HepG2 (cell line): Measurements from ENCODE around the gene PGS1. TPM values are rescaled to one million over a fixed set of nuclear protein-coding genes. Genes with fewer than 3 reads are reported as not detected.

Source experiments
- CC2D1A ChIP-seq: sonication (generic); formaldehyde crosslinking; IDR thresholded peaks from 2 replicates; pipeline ENCODE4 v1.8.1; 2023; ENCODE audit warnings: mild to moderate bottlenecking, missing genetic modification reagents
- GATA4 ChIP-seq: sonication (generic); IDR thresholded peaks from 2 replicates; pipeline ENCODE4 v1.6.1; 2016; ENCODE audit warnings: antibody characterized with exemption, low read depth, borderline replicate concordance
- GLMP ChIP-seq: sonication (generic); formaldehyde crosslinking; IDR thresholded peaks from 2 replicates; pipeline ENCODE4 v1.9.0; 2021; ENCODE audit warnings: missing genetic modification reagents, mild to moderate bottlenecking, borderline replicate concordance
- GZF1 ChIP-seq: sonication (generic); formaldehyde crosslinking; IDR thresholded peaks from 2 replicates; pipeline ENCODE4 v1.5.1; 2020; ENCODE audit warnings: mild to moderate bottlenecking, missing genetic modification reagents
- MED1 ChIP-seq: sonication (generic); formaldehyde crosslinking; IDR thresholded peaks from 2 replicates; pipeline ENCODE4 v1.4.0; 2020; ENCODE audit warnings: missing genetic modification reagents
- MTA1 ChIP-seq: sonication (generic); formaldehyde crosslinking; IDR thresholded peaks from 2 replicates; pipeline ENCODE4 v1.4.0; 2020; ENCODE audit warnings: missing genetic modification reagents, mild to moderate bottlenecking, borderline replicate concordance
- NFRKB ChIP-seq: fragments of 450-650 bp; IDR thresholded peaks from 2 replicates; pipeline ENCODE4 v1.6.1; 2017
- NR2C2 ChIP-seq: sonication (generic); formaldehyde crosslinking; IDR thresholded peaks from 2 replicates; pipeline ENCODE4 v1.4.0; 2020; ENCODE audit warnings: missing genetic modification reagents, mild to moderate bottlenecking, moderate library complexity, borderline replicate concordance
- RORA ChIP-seq: sonication (generic); formaldehyde crosslinking; IDR thresholded peaks from 2 replicates; pipeline ENCODE4 v1.5.0; 2020; ENCODE audit warnings: mild to moderate bottlenecking, missing genetic modification reagents, moderate library complexity
- RXRB ChIP-seq: IDR thresholded peaks from 2 replicates; pipeline ENCODE4 v1.6.1; 2016; ENCODE audit warnings: borderline replicate concordance, missing genetic modification reagents, missing compliant biosample characterization
- SRSF4 ChIP-seq: fragments of 200-400 bp; formaldehyde crosslinking; IDR thresholded peaks from one replicate; pipeline ENCODE4 v1.6.1; 2018; ENCODE audit warnings: mild to moderate bottlenecking, low read depth, low read length, moderate library complexity; ENCODE audit not compliant: poor library complexity, severe bottlenecking
- U2AF1 ChIP-seq: fragments of 200-400 bp; formaldehyde crosslinking; optimal IDR thresholded peaks from 2 replicates; pipeline ENCODE3; 2017; ENCODE audit warnings: mild to moderate bottlenecking, low read depth, low read length
- WIZ ChIP-seq: sonication (generic); formaldehyde crosslinking; IDR thresholded peaks from 2 replicates; pipeline ENCODE4 v1.5.1; 2020; ENCODE audit warnings: mild to moderate bottlenecking, missing genetic modification reagents
- ZFAT ChIP-seq: sonication (generic); formaldehyde crosslinking; conservative IDR thresholded peaks from 2 replicates; pipeline ENCODE4 v1.8.1; 2023; ENCODE audit warnings: missing genetic modification reagents, inconsistent platforms
- ZFP1 ChIP-seq: IDR thresholded peaks from 2 replicates; pipeline ENCODE4 v1.6.1; 2016
- ZFP91 ChIP-seq: sonication (generic); formaldehyde crosslinking; IDR thresholded peaks from 2 replicates; pipeline ENCODE4 v1.9.0; 2022; ENCODE audit warnings: missing genetic modification reagents, mild to moderate bottlenecking, borderline replicate concordance
- ZGPAT ChIP-seq: IDR thresholded peaks from 2 replicates; pipeline ENCODE4 v1.6.1; 2016; ENCODE audit warnings: mild to moderate bottlenecking
- ZNF281 ChIP-seq: sonication (generic); formaldehyde crosslinking; IDR thresholded peaks from 2 replicates; pipeline ENCODE4 v1.4.0; 2020; ENCODE audit warnings: missing genetic modification reagents, borderline replicate concordance
- ZNF556 ChIP-seq: sonication (generic); formaldehyde crosslinking; IDR thresholded peaks from 2 replicates; pipeline ENCODE4 v1.4.0; 2020; ENCODE audit warnings: mild to moderate bottlenecking, missing genetic modification reagents, borderline replicate concordance
- ZNF740 ChIP-seq: sonication (generic); formaldehyde crosslinking; IDR thresholded peaks from 2 replicates; pipeline ENCODE4 v1.4.0; 2020; ENCODE audit warnings: missing genetic modification reagents
- ZNF773 ChIP-seq: sonication (generic); formaldehyde crosslinking; IDR thresholded peaks from 2 replicates; pipeline ENCODE4 v1.4.0; 2020; ENCODE audit warnings: missing genetic modification reagents, borderline replicate concordance
- polyA plus RNA-seq, 8 experiments: library from polyadenylated mRNA; depleted of rRNA in 3 of 8; stranded (reverse) in 7 of 8; unstranded in 1 of 8; fragments of >200 nt; fragmentation: Illumina TruSeq in 4 of 8; extraction: Trizol in 4 of 8; gene quantifications; 2 replicates each; pipeline versions ENCODE4 v1.2.1 to v1.2.3, GENCODE V29; 2011 to 2016; ENCODE audit warnings: low read depth in 4 of 8, missing spikeins in 1 of 8, mixed read lengths in 1 of 8; ENCODE audit not compliant: insufficient read depth in 1 of 8
- total RNA-seq, 5 experiments: library from RNA; depleted of rRNA; stranded (reverse); fragments of >200 nt; fragmentation: Illumina TruSeq; extraction: Trizol; gene quantifications; 2 replicates each; pipeline ENCODE4 v1.2.3, GENCODE V29; 2016; ENCODE audit warnings: low read depth in 1 of 5

PGS1 gene
- total and polyA plus RNA-seq, 2 of the 13 experiments (the other 11 are each of a cell fraction or from before 2014, with no cell fraction given): 25.9 to 31.5 TPM

- TF ChIP-seq ZFP91: peak; percentile 79
- no peak for TF ChIP-seq WIZ (CRISPR knock-in tag)
- TF ChIP-seq ZNF740 (CRISPR knock-in tag): peak; percentile 88; the same call in 1 of the 2 replicates
- peak; percentile 90 for TF ChIP-seq U2AF1
- 0 out of 2 replicates have a peak, but pooled peaks have one; percentile 79 for TF ChIP-seq GZF1
- TF ChIP-seq SRSF4: no peak
- TF ChIP-seq ZNF556 (CRISPR knock-in tag): no peak
- TF ChIP-seq ZGPAT: peak; percentile 47; the same call in 1 of the 2 replicates
- TF ChIP-seq ZFP1: no peak
- no peak for TF ChIP-seq GLMP (CRISPR knock-in tag)
- peak; percentile 35; the same call in 1 of the 2 replicates for TF ChIP-seq MTA1 (CRISPR knock-in tag)
- TF ChIP-seq NFRKB: no peak
- TF ChIP-seq ZFAT (CRISPR knock-in tag): no peak
- TF ChIP-seq GATA4: no peak
- no peak; the same call in 1 of the 2 replicates for TF ChIP-seq ZNF281 (CRISPR knock-in tag)
- TF ChIP-seq ZNF773: no peak
- peak; percentile 66; the same call in 1 of the 2 replicates for TF ChIP-seq RXRB
- no peak for TF ChIP-seq RORA (CRISPR knock-in tag)
- 0 out of 2 replicates have a peak, but pooled peaks have one; percentile 18 for TF ChIP-seq NR2C2
- TF ChIP-seq MED1 (CRISPR knock-in tag): peak; percentile 62
- no peak for TF ChIP-seq CC2D1A (CRISPR knock-in tag)
Measured at GRCh38 chr17:78360371-78361224, 17.9 kb upstream of the PGS1 start (continued).
